HG03460 (cell line): ENCODE results near the gene MAFG.

Experiments used
- ATAC-seq: cut with Tn5 transposase; IDR thresholded peaks from one replicate; pipeline ENCODE4 v1.9.1; 2021; ENCODE audit not compliant: unreplicated experiment

MAFG gene

GRCh38 chr17:81868674-81869220 lies 58.8 kb downstream of the MAFG start:
- ATAC-seq: no peak
